ENCODE measurements around the gene EXOSC7.

Gene EXOSC7

DNA sequence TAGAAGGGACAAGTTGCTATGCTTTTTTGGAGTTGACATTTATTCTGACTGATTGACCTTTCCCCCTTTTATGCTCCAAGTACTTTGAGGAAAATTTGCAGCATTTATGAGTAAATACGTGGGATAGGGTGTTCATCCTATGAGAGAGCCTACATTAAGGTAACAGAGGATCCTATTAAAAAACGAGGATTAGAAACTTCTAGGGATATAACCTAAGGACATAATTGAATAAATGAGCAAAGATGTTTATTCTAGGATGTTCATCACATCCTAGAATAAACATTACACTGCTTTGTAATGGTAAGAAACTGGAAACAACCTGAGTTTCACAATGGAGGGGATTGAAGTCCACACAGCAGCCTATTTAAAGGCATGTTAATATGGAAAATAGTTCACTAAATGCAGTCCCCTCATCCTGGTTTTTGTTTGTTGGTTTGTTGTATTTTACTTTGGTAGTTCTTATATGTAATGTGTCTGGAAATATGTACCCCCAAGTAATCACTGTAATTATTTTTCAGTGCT is 26.2 kb downstream of the EXOSC7 start:
- no peak overlapping the region for H2BK120ac ChIP-seq (ENCODE audit: low read depth, low read length)

DNA sequence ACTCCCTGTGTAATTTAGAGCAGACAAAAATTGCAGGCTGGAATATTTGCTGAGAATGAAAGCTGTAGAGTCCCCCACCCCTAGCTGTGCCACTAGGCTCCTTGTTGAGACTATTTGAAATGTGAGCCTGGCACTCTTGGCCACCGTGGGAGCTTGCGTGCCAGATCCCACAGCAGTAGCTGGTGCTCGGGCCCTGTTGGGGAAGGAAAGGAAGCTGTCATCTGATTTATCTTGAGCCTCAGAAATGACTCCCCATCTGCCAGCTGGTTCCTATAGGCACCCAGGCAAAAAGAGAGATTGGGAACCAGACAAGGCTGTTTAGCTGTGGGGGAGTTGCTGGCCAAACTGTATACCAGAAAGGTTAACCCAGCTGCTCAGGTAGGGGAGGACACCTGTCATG is 26.7 kb downstream of the EXOSC7 start:
- no peaks in the 10 kb centered on the region for H3K4me1 ChIP-seq (ENCODE audit: control insufficient read depth in 2 of 2, insufficient read depth in 1 of 2, low read depth in 1 of 2, low read length in 2 of 2)
- H3K27me3 ChIP-seq (ENCODE audit: control insufficient read depth in 3 of 3, insufficient read depth in 3 of 3, low read depth in 1 of 3, low read length in 3 of 3): no peaks in the 10 kb centered on the region
- H3K9me3 ChIP-seq (replicated peaks in 1 of 2; ENCODE audit: control insufficient read depth in 2 of 2, insufficient read depth in 1 of 2, low read depth in 1 of 2, low read length in 2 of 2): peaks cover 12 to 24% of the 10 kb centered on the region in 2 donors
- no peak overlapping the region for H2AK5ac ChIP-seq (ENCODE audit: low read depth, low read length)
- H3K23ac ChIP-seq (ENCODE audit: low read depth, low read length, poor library complexity): no peak overlapping the region
- no CpG with 5 or more reads among the region's 3 CpGs for WGBS, 2 donors (ENCODE audit: extremely low coverage in 2 of 2, insufficient read length in 2 of 2, insufficient replicate concordance in 1 of 2)
- H2AFZ ChIP-seq (ENCODE audit: low read length): no peak overlapping the region
- no peak overlapping the region for H3K4ac ChIP-seq (ENCODE audit: low read length)
- H3K4me3 ChIP-seq (ENCODE audit: low read length in 2 of 2): no peak overlapping the region
- H3K4me2 ChIP-seq (ENCODE audit: insufficient read depth, low read length, poor library complexity, severe bottlenecking): no peak overlapping the region
- DNase-seq (ENCODE audit: low spot score): no peak
- H3K14ac ChIP-seq (ENCODE audit: low read length): no peak overlapping the region
- no peak overlapping the region for H2BK12ac ChIP-seq (ENCODE audit: low read length)
- no peak overlapping the region for H3K27ac ChIP-seq (replicated peaks; ENCODE audit: low read length)
- H2BK120ac ChIP-seq (ENCODE audit: low read depth, low read length): no peak overlapping the region
- H4K8ac ChIP-seq (ENCODE audit: low read depth, low read length): no peak overlapping the region
- H2BK15ac ChIP-seq (ENCODE audit: low read length): no peak overlapping the region
- H3K18ac ChIP-seq (ENCODE audit: low read length): no peak overlapping the region
- H4K91ac ChIP-seq (ENCODE audit: low read depth, low read length, poor library complexity): no peak overlapping the region
- peak overlapping the region; percentile 30 for H3K9ac ChIP-seq (ENCODE audit: low read depth, low read length, poor library complexity)
- no peak overlapping the region for H2BK5ac ChIP-seq (ENCODE audit: low read length)
- peaks cover 44 to 88% of the 10 kb centered on the region in 2 donors for H3K36me3 ChIP-seq (replicated peaks in 1 of 2; ENCODE audit: control insufficient read depth in 2 of 2, insufficient read depth in 2 of 2, low read length in 2 of 2)
- peaks cover 4% of the 10 kb centered on the region for H3K79me1 ChIP-seq (ENCODE audit: low read depth, low read length)

More for the DNA sequence above, 26.2 kb downstream of the EXOSC7 start:
- Histone ChIP-seq H2BK5ac (ENCODE audit: low read length) (no peak overlapping the region), H4K8ac (ENCODE audit: low read depth, low read length) (no peak overlapping the region), H3K36me3 (replicated peaks in 1 of 2; ENCODE audit: control insufficient read depth in 2 of 2, insufficient read depth in 2 of 2, low read length in 2 of 2) (peaks cover 44 to 88% of the 10 kb centered on the region in 2 donors), H2AFZ (ENCODE audit: low read length) (no peak overlapping the region), H3K14ac (ENCODE audit: low read length) (no peak overlapping the region), H2AK5ac (ENCODE audit: low read depth, low read length) (no peak overlapping the region), H3K23ac (ENCODE audit: low read depth, low read length, poor library complexity) (no peak overlapping the region), H3K4me3 (ENCODE audit: low read length in 2 of 2) (no peak overlapping the region), H3K27me3 (ENCODE audit: control insufficient read depth in 3 of 3, insufficient read depth in 3 of 3, low read depth in 1 of 3, low read length in 3 of 3) (no peaks in the 10 kb centered on the region), H3K18ac (ENCODE audit: low read length) (no peak overlapping the region), H3K9me3 (replicated peaks in 1 of 2; ENCODE audit: control insufficient read depth in 2 of 2, insufficient read depth in 1 of 2, low read depth in 1 of 2, low read length in 2 of 2) (peaks cover 11 to 24% of the 10 kb centered on the region in 2 donors), H3K27ac (replicated peaks; ENCODE audit: low read length) (no peak overlapping the region), H3K4ac (ENCODE audit: low read length) (no peak overlapping the region), H3K79me1 (ENCODE audit: low read depth, low read length) (peaks cover 2% of the 10 kb centered on the region), H3K4me2 (ENCODE audit: insufficient read depth, low read length, poor library complexity, severe bottlenecking) (no peak overlapping the region), H3K4me1 (ENCODE audit: control insufficient read depth in 2 of 2, insufficient read depth in 1 of 2, low read depth in 1 of 2, low read length in 2 of 2) (no peaks in the 10 kb centered on the region), H2BK12ac (ENCODE audit: low read length) (no peak overlapping the region), H2BK15ac (ENCODE audit: low read length) (no peak overlapping the region), H3K9ac (ENCODE audit: low read depth, low read length, poor library complexity) (no peak overlapping the region), H4K91ac (ENCODE audit: low read depth, low read length, poor library complexity) (no peak overlapping the region)
- no peak for DNase-seq (ENCODE audit: low spot score)
- no CpG with 5 or more reads among the region's 2 CpGs for WGBS, 2 donors (ENCODE audit: extremely low coverage in 2 of 2, insufficient read length in 2 of 2, insufficient replicate concordance in 1 of 2)

DNA sequence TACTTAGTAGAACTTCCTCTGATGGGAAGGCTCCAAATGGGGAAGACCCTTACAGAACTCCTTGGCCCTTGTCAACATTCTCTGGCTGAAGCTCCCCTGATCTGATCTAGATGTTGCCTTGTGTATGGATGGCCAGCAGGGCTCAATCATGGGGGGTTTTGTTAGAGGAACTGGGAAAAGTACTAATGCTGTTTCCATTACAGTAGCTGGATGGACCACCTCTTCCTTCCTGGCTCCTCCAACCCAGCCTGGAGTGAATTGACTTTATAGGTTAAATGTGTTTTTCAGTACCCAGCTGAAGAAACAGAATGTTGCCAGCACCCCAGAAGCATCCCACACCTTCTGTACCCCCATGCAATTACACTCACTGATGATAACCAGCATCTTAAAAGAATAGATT is 27.4 kb downstream of the EXOSC7 start:
- peaks cover 44 to 89% of the 10 kb centered on the region in 2 donors for H3K36me3 ChIP-seq (replicated peaks in 1 of 2; ENCODE audit: control insufficient read depth in 2 of 2, insufficient read depth in 2 of 2, low read length in 2 of 2)

DNA sequence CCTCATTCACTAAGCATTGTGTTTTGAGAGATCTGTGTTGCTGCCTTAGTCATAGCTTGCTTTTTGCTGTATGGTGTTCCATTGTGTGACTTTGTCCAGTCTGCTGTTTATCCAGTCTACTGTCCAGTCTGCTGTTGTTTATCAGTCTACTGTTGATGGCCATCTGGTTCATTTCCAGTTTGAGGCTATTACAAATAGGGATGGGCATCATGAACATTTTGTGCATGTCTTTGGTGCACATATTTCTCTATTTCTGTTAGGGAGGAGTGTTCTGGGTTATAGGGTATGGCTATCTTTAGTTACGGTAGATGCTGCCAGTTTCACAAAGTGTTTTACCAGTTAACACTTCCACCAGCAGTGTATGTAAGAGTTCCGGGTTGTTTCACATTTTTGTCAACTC is 27.8 kb downstream of the EXOSC7 start:
- H2BK5ac ChIP-seq (ENCODE audit: low read length): no peak overlapping the region
- H4K8ac ChIP-seq (ENCODE audit: low read depth, low read length): no peak overlapping the region
- H3K14ac ChIP-seq (ENCODE audit: low read length): no peak overlapping the region
- H3K4me3 ChIP-seq (ENCODE audit: low read length in 2 of 2): no peak overlapping the region
- no peak overlapping the region for H3K9ac ChIP-seq (ENCODE audit: low read depth, low read length, poor library complexity)
- no peak overlapping the region for H4K91ac ChIP-seq (ENCODE audit: low read depth, low read length, poor library complexity)
- WGBS, 2 donors (ENCODE audit: extremely low coverage in 2 of 2, insufficient read length in 2 of 2, insufficient replicate concordance in 1 of 2): no CpG with 5 or more reads among the region's 2 CpGs
- H3K27me3 ChIP-seq (ENCODE audit: control insufficient read depth in 3 of 3, insufficient read depth in 3 of 3, low read depth in 1 of 3, low read length in 3 of 3): no peaks in the 10 kb centered on the region
- H3K4me2 ChIP-seq (ENCODE audit: insufficient read depth, low read length, poor library complexity, severe bottlenecking): no peak overlapping the region
- H3K36me3 ChIP-seq (replicated peaks in 1 of 2; ENCODE audit: control insufficient read depth in 2 of 2, insufficient read depth in 2 of 2, low read length in 2 of 2): peaks cover 41 to 89% of the 10 kb centered on the region in 2 donors
- H3K79me1 ChIP-seq (ENCODE audit: low read depth, low read length): peaks cover 4% of the 10 kb centered on the region
- H3K4me1 ChIP-seq (ENCODE audit: control insufficient read depth in 2 of 2, insufficient read depth in 1 of 2, low read depth in 1 of 2, low read length in 2 of 2): no peaks in the 10 kb centered on the region
- H2AK5ac ChIP-seq (ENCODE audit: low read depth, low read length): no peak overlapping the region
- DNase-seq (ENCODE audit: low spot score): no peak
- H3K9me3 ChIP-seq (replicated peaks in 1 of 2; ENCODE audit: control insufficient read depth in 2 of 2, insufficient read depth in 1 of 2, low read depth in 1 of 2, low read length in 2 of 2): peaks cover 12 to 24% of the 10 kb centered on the region in 2 donors
- no peak overlapping the region for H3K4ac ChIP-seq (ENCODE audit: low read length)
- H2AFZ ChIP-seq (ENCODE audit: low read length): no peak overlapping the region
- H3K18ac ChIP-seq (ENCODE audit: low read length): no peak overlapping the region
- H3K27ac ChIP-seq (replicated peaks; ENCODE audit: low read length): no peak overlapping the region
- no peak overlapping the region for H2BK15ac ChIP-seq (ENCODE audit: low read length)
- no peak overlapping the region for H3K23ac ChIP-seq (ENCODE audit: low read depth, low read length, poor library complexity)
- no peak overlapping the region for H2BK12ac ChIP-seq (ENCODE audit: low read length)
- H2BK120ac ChIP-seq (ENCODE audit: low read depth, low read length): no peak overlapping the region

More for the DNA sequence above, 27.4 kb downstream of the EXOSC7 start:
- Histone ChIP-seq H3K27ac (replicated peaks; ENCODE audit: low read length) (no peak overlapping the region), H3K9me3 (replicated peaks in 1 of 2; ENCODE audit: control insufficient read depth in 2 of 2, insufficient read depth in 1 of 2, low read depth in 1 of 2, low read length in 2 of 2) (peaks cover 12 to 24% of the 10 kb centered on the region in 2 donors), H4K8ac (ENCODE audit: low read depth, low read length) (no peak overlapping the region), H3K27me3 (ENCODE audit: control insufficient read depth in 3 of 3, insufficient read depth in 3 of 3, low read depth in 1 of 3, low read length in 3 of 3) (no peaks in the 10 kb centered on the region), H3K14ac (ENCODE audit: low read length) (no peak overlapping the region), H3K23ac (ENCODE audit: low read depth, low read length, poor library complexity) (no peak overlapping the region), H2BK120ac (ENCODE audit: low read depth, low read length) (no peak overlapping the region), H3K4me2 (ENCODE audit: insufficient read depth, low read length, poor library complexity, severe bottlenecking) (no peak overlapping the region), H3K9ac (ENCODE audit: low read depth, low read length, poor library complexity) (no peak overlapping the region), H3K4me3 (ENCODE audit: low read length in 2 of 2) (no peak overlapping the region), H2AFZ (ENCODE audit: low read length) (no peak overlapping the region), H2BK12ac (ENCODE audit: low read length) (no peak overlapping the region), H2BK15ac (ENCODE audit: low read length) (no peak overlapping the region), H2BK5ac (ENCODE audit: low read length) (no peak overlapping the region), H3K4ac (ENCODE audit: low read length) (no peak overlapping the region), H4K91ac (ENCODE audit: low read depth, low read length, poor library complexity) (no peak overlapping the region), H3K18ac (ENCODE audit: low read length) (no peak overlapping the region), H2AK5ac (ENCODE audit: low read depth, low read length) (no peak overlapping the region), H3K79me1 (ENCODE audit: low read depth, low read length) (peaks cover 4% of the 10 kb centered on the region), H3K4me1 (ENCODE audit: control insufficient read depth in 2 of 2, insufficient read depth in 1 of 2, low read depth in 1 of 2, low read length in 2 of 2) (no peaks in the 10 kb centered on the region)
- no peak for DNase-seq (ENCODE audit: low spot score)
